Middle frontal gyrus (tissue), 1 donor: Measurements from ENCODE around the gene PAPPA.

Experiments used
- DNase-seq: peaks from one replicate; pipeline ENCODE4 v3.0.0-alpha.2; 2015; ENCODE audit warnings: low spot score; ENCODE audit errors: extremely low spot score

The PAPPA gene, protein sequence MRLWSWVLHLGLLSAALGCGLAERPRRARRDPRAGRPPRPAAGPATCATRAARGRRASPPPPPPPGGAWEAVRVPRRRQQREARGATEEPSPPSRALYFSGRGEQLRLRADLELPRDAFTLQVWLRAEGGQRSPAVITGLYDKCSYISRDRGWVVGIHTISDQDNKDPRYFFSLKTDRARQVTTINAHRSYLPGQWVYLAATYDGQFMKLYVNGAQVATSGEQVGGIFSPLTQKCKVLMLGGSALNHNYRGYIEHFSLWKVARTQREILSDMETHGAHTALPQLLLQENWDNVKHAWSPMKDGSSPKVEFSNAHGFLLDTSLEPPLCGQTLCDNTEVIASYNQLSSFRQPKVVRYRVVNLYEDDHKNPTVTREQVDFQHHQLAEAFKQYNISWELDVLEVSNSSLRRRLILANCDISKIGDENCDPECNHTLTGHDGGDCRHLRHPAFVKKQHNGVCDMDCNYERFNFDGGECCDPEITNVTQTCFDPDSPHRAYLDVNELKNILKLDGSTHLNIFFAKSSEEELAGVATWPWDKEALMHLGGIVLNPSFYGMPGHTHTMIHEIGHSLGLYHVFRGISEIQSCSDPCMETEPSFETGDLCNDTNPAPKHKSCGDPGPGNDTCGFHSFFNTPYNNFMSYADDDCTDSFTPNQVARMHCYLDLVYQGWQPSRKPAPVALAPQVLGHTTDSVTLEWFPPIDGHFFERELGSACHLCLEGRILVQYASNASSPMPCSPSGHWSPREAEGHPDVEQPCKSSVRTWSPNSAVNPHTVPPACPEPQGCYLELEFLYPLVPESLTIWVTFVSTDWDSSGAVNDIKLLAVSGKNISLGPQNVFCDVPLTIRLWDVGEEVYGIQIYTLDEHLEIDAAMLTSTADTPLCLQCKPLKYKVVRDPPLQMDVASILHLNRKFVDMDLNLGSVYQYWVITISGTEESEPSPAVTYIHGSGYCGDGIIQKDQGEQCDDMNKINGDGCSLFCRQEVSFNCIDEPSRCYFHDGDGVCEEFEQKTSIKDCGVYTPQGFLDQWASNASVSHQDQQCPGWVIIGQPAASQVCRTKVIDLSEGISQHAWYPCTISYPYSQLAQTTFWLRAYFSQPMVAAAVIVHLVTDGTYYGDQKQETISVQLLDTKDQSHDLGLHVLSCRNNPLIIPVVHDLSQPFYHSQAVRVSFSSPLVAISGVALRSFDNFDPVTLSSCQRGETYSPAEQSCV (N-terminal part only)

DNA sequence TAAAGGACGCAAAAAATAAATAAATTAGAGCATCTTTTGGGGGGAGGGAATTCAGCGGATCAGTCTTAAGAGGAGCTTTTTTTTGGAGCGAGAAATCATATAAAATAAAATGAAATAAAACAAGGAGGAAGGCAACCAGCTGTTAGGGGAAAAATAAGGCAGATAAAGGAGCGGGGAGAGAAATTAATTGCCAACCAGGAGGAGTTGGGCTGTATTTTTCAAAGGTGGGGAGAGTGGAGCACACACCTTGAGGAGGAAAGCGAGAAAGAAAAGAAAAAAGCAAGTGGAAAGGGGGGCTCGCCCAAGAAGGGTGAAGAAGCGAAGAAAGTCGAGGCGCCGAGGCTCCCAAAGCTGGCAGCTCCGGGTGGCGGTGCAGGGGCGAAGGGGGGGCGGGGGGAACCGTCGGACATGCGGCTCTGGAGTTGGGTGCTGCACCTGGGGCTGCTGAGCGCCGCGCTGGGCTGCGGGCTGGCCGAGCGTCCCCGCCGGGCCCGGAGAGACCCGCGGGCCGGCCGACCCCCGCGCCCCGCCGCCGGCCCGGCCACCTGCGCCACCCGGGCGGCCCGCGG is at the start of gene PAPPA:
Gene PAPPA, plus strand, starts transcription at position 27 of the 569 bp plus-strand sequence. Its CDS starts 382 bp downstream, at position 409.
- DNase-seq: no peak

DNA sequence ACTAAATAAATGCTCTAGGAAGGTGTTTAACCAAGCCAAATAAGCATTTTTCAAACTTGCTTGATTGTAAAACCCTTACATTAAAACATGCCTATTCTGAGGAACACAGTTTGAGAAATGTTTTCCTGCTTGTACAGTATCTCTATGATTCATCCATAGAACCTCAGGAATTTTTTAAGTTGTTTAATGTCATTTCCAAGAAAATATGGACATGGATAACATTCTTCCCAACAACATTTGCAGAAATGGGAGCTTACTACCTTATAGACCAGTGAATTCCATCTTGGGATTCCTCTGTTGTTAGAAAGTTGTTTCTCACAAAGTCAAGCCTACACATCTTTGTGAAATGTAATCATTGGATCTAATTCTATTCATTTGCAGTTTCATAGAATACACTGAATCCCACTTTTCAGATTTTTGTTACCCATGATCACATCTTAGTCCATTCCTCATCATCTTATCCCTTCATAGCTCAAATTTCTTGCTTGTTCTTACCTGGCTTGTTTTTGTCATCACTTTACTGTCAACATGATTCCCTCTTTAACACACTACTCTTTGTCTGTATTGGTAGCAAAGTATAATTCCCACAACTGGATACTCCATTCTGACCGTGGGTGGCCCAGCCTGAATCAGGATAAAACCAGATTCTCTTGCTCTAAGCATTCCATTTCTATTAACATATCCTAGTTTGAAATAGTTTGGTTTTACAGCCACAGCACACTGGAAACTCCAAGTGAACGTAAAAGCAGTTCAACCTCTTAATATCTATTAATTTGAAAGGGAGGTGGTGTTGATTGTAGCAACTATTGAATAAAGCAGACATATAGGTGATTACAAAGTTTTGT is 49.4 kb upstream of the PAPPA start:
- no peak for DNase-seq

DNA sequence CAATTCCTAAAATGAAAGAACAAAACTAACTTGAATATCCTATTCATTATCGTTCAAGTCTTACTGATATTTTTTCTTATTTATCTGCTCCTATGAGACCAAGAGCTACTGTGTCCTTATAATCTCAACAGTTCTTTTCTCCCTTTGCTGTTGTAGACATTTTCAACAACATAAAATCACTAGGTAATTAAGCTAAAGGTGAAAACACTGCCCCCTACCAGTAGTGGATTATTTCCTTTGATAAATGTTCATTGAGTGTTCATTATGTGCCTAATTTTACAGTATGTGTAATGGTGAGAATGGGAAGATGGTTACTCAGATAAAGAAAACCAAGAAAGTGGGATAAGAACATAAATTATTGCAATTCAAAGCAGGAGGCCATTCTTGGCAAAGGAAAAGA is 41.4 kb upstream of the PAPPA start:
- DNase-seq: no peak

DNA sequence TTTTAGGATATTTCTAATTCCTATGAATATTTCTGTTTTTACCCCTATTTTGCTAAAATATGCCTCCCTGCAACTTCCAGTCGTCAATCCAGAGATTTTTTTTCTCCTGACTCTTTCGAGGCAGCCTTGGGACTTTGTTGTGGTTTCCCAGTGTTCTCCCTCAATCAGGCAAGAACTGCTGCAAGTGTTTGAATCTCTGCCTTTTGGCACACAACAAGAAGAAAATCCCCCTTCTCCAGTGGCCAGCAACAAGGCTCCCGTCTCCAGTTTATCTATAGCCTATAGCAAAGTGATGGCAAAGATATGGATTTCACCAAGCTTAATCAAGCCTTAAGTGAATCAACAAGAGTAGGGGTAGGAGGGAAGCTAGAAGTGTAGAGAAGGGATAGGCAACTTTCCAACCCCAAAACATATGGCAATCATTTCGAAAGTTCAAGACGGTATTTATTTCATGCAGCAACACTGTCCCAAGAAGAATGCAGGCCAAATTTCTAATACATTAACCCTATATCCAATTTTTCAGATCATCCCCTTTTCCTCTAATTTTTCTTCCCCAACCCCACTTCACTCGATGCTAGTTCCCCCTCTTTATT is 37.7 kb upstream of the PAPPA start:
- DNase-seq: no peak

DNA sequence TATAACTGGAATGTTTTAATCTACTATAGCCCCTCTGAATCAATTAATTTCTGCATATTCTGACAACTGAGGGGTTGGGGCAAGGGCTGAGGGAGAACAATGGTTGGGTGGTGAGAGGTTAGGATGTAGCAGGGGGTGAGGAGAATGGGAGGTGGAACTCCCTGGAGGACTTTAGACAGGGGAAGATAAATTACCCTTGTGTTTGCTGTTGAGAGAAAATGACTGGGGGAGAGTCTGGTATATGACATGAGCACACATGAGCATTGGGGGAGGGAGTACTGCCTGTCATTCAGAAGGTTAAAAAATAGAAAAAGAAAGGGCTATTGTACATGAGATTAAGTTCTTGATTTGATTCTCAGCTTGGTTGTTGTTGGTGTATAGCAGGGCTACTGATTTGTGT is 37.2 kb upstream of the PAPPA start:
- DNase-seq: no peak

DNA sequence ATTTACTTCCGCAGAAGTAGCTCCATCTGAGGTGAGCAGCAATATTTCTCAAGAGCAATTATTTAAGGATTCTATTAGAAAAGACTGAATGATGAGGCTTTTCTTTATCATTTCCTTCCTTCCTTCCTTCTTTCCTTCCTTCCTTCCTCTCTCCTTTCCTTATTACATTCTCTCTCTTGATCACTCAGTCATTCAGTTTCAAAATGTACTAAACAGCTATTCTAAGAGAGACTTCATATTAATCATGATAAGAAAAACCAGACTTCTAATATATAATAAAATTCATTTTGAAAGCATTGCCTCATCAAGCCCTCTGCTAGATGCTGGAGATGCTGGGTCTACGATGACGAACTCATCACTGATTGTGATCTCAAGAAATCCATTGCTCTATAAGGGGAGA is 30.4 kb upstream of the PAPPA start:
- DNase-seq: no peak

DNA sequence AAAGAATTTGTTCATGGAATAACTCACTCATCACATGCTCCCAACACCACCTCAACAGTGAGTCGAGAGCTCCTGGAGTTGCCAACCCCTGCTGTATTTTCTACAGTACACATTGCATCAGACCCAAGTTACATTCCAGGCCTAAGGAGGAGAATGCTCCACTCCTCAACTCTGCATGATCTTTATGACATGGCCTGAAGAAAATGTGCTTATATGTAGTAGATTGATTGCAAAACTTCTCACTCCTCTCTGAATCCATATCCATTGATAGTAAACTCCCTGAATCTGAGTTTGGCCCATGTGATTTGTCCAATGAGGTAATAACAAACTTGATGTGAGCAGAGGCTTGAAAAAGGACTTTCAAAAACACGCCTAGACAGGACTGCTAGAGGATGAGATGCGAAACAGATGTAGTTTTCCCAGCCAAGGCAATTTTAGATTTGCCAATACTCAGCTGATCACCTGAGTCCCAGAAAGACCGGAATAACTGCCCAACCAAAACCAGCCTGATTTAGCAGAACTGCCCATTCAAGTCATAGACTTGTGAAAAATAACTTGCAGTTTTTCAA is 29.0 kb upstream of the PAPPA start:
- DNase-seq: no peak

DNA sequence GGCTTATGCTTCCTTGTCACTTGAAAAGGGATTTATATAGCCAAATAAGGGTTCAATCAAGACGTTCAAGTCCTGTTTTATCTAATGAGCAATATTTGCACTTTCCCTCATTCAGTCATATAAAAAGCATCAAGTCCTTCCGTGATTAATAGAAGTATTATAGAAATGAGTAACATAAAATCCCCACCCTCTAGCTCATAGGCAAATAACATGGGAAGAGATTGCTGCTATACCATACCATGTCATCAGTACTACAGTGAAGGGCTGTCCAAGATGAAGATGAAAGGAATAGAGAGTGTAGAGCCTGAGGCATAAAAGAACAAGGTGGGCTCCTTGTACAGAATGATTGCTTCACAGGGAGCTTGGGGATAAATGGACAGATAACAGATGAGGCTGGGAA is 20.4 kb upstream of the PAPPA start:
- DNase-seq: no peak

DNA sequence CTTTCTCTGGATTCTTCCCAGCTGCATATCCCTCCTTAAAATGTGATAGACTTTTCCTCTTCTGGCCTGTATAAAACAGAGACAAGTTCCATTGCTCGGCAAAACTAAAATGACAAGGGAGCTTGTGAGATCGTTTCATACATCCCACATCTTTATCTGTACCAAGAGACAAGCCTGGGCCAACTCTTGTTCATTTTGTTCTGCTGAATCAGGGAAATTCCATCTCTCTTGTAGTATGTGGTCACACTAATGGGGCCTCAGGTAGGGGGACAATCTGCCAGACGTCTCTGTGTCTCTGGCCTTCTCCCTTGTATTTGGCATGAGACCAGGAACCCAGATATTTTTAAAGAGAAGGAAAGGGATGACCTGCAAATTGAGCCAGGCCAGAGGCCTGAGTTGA is 18.6 kb upstream of the PAPPA start:
- DNase-seq: no peak

DNA sequence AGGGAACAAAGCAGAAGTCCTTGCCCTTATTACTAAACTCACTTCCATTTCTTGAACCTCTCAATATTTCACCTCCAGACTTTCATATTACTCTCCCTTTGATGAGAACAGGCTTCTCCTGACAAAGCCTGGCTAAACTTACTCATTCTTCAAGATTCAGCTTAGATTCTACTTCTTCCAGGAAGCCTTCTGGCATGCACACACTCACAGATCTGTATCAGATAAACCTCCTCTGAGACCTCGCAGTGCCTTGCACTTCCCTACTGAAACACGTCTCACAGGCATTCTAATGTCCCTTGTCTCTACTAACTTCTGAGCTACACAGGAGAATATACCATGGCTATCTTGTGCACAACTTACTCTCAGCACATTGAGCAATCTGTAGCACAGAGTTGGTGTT is 16.6 kb upstream of the PAPPA start:
- no peak for DNase-seq

DNA sequence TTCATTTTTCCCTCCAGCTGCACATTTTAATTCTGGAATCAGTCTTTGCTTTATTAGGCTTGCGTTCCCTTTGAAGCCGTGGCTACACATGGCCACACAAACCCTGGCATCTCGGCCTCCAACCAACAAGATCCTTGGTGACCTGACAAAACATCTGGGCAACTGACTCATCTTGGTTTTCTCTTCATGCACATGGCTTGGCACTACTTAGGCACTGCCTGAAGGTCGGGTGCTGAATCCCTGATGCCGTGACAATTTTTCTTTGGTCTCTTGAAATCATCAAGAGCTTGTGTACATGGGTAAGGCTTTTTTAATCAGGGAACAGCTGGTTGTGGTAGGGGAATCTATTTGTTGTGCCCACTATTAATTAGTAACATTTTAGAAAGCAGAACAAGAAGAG is 16.0 kb upstream of the PAPPA start:
- no peak for DNase-seq

DNA sequence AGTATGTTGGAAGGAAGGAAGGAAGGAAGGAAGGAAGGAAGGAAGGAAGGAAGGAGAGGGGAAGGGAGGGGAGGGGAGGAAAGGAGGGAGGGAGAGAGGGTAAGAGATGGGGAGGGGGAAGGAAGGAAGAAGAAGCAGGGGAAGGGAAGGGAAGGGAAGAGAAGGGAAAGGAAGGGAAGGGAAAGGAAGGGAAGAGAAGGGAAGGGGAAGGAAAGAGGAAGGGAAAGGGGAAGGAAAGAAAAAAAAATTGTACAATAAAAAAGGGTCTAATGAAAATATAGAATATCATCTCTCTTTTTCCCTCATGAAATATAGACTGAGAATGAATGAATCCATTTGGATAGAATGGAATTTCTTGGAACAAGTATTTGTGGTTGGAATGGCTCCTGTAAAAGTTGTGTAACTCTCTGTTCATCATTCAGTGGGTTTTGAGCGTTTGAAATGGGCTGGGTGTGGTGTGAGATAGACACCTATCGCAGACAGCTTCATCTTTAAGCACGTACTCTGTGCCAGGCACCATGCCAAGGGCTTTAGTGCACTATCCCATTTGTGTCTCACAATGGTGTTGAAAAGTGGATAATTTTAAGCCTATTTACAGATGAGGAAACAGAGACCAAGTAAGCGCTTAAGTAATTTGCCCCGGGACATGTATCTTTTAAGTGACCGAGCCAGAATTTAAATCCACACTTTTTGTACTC is 11.6 kb upstream of the PAPPA start:
- no peak for DNase-seq

DNA sequence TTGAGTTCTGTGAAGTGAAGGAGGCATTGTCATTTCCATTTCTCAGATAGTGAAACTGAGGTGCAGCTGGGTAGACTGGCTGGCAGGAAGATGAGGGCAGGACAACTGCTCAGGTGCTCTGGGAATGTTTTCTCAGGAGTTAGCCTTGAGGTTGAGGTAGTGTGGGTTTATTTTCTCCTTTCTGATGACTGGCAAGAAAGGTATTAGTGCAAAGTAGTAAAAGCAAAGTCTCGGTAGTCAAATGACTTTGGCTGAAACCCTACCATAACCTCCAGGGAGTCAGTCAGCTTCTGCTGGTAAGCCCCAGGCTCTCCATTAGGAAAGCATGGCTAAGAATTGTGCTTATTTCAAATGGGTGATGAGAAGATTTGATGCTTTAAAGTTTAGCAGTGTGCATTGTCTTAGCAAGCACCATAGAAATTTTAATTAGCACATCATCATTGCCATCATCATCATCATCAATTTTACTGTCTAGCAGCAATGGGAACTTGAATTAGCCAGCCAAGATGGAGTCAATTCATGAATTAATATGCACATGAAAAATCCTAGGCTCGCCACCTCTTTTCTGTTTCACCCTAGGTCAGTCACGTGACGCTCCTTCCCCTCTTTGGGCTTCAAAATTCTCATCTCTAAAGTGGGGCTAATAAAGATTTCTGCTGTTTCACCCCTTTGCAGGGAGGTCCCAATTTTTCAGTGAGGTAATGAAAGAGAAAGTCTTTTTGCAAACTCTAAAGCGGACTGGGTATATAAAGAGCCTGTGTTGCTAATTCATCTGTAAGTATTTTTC is 10.7 kb upstream of the PAPPA start:
- DNase-seq: no peak

DNA sequence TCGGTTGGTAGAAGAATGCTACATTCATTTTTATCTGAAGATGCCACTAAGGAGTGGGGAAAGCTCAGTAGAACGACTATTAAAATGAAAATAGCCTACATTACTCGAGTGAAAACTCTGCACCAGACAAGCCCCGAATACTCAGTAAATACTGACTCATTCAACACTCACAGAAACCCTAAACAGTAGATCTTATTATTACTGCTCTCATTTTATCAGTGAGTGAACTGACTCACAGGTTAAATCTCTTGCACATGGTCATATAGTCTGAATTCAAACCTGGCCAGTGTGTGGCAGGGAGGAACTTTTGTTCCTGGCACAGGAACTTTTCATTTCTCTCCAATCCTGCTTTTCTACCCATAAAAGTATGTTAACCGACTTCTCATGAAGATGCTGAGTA is 9.6 kb upstream of the PAPPA start:
- no peak for DNase-seq

DNA sequence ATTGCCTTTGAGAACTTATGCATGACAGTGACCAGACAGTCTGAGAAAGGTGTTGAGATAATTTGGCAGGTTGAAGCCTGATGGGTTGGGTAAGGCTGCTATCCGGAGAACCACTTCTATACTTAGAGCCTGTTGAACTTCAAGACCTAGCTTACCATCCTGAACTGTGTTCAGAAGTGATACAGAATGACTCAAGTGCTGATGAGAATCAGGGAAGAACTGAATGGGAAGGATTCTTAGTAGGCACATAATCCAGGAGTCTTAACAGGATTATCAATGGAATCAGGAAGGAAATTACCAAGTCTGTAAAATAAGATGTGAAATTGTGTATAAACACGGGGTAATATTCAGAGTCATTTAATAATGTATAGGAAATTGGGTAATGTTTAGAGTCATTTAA is 9.0 kb upstream of the PAPPA start:
- DNase-seq: no peak

DNA sequence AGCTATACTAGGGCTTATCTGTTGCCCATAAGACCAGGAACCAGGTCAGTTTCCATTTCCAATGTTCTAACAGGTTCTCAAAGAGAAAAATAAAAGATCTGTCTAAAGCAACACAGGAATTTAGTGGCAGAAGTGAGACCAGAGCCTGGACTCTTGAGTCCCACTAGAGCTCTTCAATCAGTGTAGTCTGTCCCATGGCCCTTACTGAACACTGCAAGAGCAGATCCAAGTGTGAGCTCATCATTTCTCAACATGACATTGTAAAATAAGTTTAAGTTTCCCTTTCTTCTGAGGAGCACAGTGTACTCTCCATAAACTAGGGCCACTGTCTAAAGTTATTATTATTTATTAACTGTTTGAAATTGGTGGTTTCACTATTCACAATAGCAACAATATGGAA is 8.6 kb upstream of the PAPPA start:
- DNase-seq: no peak

DNA sequence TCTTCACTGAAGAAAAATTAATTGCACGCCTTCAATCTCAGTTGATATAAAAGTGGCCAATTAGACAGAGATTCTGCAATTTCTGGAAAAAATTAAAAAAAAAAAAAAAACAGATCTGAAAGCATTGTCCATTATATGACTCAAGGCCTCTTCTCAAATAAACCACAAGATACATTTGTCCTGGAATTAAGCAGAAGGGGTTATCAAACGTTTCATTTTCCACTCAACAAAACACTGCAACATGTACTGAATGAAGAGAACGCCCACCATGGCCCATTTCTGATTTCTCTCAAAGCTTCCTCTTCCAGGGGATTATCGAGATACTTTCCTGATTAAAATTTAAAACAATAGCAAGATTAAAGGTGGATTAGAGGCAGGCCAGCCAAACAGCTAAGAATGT is 5.8 kb upstream of the PAPPA start:
- no peak for DNase-seq

DNA sequence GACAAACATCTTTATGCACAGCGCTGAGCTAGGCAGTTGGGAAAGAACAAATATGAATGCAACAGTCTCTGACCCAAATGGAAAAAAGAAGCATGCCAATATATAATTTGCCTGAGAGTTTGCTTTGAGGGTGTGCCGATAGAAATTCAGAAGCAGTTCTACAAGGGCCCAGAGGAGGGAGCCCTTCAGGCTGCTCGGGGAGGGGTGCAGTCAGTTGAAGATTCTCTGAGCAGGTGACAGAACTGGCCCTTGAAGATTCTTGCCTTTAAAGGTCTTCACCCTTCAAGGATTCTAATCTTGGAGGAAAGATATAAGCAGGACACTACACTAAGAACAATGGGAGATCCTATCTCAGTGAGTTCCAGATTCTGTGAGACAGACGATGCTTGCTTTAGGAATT is 3.7 kb upstream of the PAPPA start:
- DNase-seq: no peak

DNA sequence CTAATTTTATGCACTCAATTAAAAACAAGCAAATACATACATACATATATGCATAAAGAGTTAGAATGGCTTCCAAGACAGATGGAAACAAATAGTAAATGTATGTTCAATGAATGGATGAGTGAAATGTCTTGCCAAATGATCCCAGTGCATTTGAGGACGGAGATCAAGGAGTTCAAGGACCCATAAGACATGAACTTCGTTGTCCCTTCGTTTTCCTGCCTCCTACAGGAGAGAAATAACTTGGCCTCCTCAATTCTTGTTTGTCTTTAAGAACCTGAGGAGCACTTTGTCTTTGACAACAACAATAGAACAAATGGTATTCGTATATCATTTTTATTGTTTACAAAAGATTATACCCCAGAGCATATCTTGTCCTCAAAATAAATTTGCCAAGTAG is 2.4 kb upstream of the PAPPA start:
- no peak for DNase-seq
